GM19468 (cell line): ENCODE data around the gene JAG1.

ENCODE experiments used
- ATAC-seq: cut with Tn5 transposase; IDR thresholded peaks from one replicate; pipeline ENCODE4 v1.9.1; 2021; ENCODE audit warnings: mild to moderate bottlenecking, moderate library complexity, moderate number of reproducible peaks; ENCODE audit not compliant: unreplicated experiment; ENCODE audit errors: extremely low read depth

The JAG1 gene

GRCh38 chr20:10670501-10671220 is 3.1 kb downstream of the JAG1 start:
- ATAC-seq: peak; percentile 6

GRCh38 chr20:10669843-10670446 is 3.9 kb downstream of the JAG1 start:
- no peak for ATAC-seq

DNA sequence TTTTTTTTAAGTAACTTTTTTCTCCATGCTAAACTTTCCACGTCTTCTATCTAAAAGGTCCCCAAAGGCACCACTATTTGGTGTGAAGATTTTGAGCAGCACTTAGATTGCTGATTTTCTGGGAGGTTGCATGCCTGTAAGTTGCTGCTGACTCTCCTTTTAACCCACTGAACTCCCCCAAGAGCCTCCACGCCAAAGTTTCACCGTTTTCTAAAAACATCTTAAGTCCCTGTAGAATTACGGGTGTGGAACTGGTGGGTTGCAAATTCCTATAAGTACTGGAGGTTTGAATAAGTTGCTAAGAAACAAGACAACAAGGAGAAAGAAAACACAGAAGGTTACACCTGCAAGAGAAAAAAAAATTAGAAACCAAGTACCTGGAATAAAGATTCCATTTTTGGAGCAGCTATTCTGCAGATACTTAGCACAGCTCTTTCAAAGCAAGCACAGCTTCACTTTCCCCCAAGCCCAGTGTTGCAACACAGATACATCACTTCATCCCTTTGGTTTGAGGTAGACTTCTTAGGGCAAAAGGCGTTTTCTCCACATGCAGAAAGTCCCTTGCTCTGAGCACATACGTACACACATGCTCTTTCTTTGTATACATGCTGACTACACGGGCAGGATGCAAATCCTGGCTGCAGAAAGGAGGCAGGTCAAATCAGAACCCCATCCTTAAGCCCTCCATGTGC is 5.0 kb downstream of the JAG1 start:
- no peak for ATAC-seq

- no peak for ATAC-seq
Measured at GRCh38 chr20:10667560-10668167, 6.1 kb downstream of the JAG1 start.

- ATAC-seq: no peak
Measured at GRCh38 chr20:10667077-10667401, 6.8 kb downstream of the JAG1 start.

DNA sequence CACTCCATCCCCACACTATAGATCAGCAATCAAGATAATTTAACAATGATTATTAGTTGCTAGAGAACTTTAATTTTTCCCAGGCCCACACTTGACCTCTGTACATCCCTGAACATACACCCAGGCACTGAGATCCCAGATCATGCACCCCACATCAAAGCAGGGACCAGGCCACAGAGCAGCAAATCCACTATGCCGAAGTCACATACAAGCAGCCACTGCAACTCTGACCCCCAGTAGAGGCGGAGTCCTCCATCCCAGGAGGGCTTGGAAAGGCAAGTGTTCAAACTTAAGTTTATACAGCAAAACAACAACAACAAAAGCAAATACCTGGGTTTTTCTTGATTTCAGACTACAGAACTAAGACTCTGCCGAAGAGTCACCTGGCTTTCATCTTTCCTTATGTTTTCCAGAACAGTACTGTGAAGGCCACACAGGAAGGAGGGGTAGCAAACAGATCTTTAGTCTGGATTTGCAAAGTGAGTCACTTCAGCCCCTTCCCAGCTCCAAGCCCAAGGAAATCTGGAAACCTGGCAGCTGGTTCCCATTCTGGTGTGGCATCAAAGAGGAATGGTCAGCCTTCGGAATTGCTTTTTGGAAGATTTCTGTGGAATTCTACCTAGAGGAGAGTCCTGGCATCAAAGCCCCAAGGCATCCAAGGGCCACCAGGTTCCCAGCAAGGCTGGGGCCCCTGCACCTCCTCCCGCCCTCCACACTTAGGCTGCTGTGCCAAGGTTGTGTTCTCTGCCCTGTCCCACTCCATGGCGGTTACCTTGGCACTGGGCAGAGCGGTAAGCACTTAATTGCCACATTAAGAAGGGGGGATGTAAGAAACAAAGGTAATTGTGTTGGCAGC is 7.3 kb downstream of the JAG1 start:
- no peak for ATAC-seq

- no peak for ATAC-seq
Measured at GRCh38 chr20:10665791-10666190, 8.0 kb downstream of the JAG1 start.

DNA sequence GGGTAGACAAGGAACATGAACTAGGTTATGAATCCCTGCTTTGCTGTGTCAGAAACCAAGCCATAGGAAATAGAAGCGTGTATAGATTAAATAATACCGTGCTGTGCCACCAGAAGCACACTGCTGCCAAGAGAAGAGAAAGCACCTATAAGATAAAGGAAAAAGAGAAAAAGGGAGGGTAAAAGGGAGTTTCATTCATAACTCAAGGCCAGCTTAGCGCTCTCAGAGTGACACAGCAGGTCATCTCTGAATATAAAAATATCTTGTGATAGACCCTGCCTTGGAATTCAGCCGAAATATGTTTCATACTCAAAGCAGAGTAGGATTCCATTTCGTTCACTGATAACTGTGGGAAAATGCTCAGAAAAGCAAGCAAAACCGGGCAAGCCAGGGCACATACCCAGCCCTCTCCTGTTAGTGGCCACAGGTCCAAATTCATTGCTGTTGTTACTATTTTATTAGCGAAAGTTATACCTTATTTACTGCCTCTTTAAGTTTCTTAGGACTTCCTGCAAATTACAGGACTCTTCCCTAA is 8.7 kb downstream of the JAG1 start:
- ATAC-seq: no peak

GRCh38 chr20:10663756-10664155 is 10.0 kb downstream of the JAG1 start:
- no peak for ATAC-seq

GRCh38 chr20:10662661-10663458 is 10.9 kb downstream of the JAG1 start:
- no peak for ATAC-seq

DNA sequence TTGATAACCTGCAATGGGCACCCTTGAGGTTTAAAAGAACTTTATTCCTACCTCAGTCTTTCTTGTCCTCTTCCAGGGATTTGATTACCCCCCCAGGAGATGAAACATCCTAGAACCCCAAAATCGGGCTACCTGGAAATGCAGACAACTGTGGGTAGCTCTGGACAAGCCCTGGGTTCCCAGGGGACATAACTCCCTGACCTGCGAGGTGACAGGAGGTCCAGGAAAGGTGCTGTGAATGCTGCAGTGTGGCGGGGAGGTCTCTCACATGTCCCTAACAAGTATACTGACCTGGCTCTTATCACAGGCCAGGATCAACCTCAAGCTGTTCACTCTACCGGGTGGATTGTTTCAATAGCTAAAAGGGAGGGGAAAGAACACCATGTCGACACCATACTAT is 11.6 kb downstream of the JAG1 start:
- no peak for ATAC-seq

- ATAC-seq: no peak
Measured at GRCh38 chr20:10661261-10661660, 12.5 kb downstream of the JAG1 start.

DNA sequence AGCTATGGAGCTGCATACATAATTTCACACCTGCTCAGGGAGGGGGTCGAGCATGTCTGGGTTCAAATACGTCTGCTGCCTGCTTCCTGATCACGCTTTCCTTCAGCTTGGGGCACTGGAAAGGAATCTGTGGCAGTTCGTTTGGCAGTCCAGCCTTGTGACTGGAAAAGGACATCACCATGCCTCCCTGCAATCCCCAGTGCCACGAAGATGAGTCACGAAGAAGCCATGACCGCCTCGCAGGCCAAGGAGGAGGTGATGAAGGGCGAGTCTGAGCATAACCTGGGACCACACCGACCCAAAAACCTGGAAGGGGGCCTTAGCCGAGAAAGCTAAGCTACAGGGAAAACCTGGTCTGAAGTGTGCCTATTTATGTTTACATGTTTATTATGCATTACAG is 13.1 kb downstream of the JAG1 start:
- no peak for ATAC-seq

DNA sequence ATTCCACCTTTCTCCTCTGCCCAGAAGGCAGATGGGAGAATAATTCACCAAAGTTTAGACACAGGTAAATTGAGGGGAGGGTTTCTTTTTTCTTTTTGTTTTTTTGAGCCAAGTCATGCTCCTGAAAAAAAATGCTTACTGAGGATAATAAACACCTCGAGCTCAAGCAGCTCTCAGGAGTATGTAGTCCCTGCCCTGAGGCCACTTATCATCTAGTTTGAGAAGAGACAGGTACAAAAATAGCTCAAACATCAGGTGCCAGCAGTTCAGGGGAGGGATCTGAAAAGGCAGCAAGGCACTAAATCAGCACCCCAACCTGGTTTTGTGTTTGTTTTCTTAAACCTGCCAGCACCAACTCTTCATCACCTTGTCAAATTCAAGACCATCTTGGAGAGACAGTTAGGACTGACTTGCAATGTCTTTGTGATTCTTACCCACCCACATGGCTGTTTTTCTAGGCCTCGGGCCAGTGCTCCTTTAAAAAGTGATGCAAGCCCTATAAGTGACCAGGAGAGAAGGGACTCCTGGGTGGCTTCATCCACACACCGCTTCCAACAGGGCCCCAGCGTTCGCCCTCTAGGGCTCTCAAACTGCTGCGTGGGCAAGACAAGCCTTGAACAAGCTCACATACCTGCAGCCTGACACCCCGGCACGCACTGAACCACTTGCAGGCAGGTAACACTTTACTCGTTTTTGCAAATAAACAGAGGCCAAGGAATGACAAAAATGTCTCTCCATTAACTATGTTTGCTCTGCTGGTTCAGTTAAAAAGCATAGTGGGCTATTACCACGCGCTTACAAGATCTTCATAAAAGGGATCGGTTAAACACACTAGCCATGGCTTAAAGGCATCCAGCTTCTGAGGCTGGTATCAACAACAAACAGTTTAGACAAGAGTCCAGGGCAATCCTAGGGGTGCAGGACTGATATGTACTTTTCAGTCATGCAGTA is 13.9 kb downstream of the JAG1 start:
- ATAC-seq: no peak

GRCh38 chr20:10658876-10659632 is 14.7 kb downstream of the JAG1 start:
- no peak for ATAC-seq

DNA sequence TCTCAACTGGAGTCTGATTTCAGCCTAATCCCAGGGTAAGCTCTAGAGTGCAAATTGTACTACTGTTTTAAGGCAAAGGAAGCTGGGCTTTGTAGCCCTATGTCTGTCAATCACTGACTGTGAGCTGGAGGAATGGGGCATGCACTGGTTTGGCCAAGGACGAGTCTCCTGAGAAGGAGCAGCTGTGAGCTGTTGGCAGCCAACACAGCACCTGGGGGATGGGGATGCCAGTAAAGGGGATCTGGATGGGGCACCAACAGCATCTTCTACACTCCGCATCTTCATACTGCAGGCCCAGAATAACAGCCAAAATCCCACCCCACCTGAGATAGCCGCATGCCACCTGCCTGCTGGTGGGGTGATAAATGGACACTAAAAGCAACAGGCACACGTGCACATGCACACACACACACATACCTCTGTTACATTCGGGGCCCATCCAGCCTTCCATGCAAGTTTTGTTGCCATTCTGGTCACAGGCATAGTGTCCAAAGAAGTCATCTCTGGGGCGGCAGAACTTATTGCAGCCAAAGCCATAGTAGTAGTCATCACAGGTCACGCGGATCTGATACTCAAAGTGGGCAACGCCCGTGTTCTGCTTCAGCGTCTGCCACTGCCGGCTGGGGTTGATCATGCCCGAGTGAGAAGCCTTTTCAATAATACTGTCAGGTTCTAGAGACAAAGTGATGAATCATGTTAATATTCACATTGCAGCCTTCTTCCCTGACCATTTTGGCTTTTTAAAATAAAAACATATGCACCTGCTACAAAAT is 15.6 kb downstream of the JAG1 start:
- no peak for ATAC-seq

DNA sequence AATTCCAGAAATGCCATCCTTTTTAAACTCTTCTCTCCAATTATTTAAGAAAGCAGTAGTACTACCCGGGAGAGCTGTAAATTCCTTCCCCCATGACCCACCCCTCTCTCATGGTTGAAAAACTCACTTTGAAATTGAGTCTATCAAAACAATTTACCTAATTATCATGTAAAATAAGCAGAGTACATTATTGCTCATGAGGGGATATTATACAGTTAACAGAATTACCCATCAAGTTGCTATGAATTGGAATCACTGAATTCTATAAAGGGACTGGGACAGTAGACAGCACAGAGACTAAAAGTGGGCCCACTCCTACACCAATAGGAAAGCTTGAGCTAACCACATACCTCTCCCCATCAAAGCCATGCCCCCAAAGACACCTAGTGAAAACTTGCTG is 16.3 kb downstream of the JAG1 start:
- ATAC-seq: no peak
